ENCODE results near the gene TARP.

DNA sequence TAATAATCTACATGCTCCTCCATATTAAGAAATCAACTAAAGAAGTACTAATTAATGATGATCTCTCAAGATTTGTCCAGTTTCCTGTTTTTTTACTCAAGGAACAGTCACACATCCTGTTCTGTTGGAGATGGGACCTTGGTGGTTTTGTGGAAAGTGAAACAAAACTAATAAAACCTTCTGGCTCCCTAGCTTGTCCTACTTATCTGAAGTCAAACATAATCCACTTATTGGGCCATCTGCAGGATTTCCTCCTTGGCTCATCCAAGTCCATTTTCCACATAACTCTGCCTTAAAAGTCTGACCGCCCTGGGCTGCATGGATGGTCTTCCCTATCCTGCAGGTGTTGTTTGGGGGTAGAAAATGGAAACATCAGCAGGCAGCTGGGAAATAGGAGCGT, 39.4 kb upstream of the TARP start:
- no peak for TF ChIP-seq SMC3 (conservative IDR thresholded peaks at IDR 0.05; ENCODE audit: poor library complexity)
- TF ChIP-seq, protein P1, sequence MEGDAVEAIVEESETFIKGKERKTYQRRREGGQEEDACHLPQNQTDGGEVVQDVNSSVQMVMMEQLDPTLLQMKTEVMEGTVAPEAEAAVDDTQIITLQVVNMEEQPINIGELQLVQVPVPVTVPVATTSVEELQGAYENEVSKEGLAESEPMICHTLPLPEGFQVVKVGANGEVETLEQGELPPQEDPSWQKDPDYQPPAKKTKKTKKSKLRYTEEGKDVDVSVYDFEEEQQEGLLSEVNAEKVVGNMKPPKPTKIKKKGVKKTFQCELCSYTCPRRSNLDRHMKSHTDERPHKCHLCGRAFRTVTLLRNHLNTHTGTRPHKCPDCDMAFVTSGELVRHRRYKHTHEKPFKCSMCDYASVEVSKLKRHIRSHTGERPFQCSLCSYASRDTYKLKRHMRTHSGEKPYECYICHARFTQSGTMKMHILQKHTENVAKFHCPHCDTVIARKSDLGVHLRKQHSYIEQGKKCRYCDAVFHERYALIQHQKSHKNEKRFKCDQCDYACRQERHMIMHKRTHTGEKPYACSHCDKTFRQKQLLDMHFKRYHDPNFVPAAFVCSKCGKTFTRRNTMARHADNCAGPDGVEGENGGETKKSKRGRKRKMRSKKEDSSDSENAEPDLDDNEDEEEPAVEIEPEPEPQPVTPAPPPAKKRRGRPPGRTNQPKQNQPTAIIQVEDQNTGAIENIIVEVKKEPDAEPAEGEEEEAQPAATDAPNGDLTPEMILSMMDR (IDR thresholded peaks at IDR 0.05; ENCODE audit: poor library complexity, severe bottlenecking) = no peak
- TF ChIP-seq EZH2 (IDR thresholded peaks at IDR 0.05; ENCODE audit: borderline replicate concordance, insufficient read depth, low read length, poor library complexity, severe bottlenecking) = no peak
- TF ChIP-seq POLR2AphosphoS5 (IDR thresholded peaks at IDR 0.05) = no peak
- TF ChIP-seq, protein P2, sequence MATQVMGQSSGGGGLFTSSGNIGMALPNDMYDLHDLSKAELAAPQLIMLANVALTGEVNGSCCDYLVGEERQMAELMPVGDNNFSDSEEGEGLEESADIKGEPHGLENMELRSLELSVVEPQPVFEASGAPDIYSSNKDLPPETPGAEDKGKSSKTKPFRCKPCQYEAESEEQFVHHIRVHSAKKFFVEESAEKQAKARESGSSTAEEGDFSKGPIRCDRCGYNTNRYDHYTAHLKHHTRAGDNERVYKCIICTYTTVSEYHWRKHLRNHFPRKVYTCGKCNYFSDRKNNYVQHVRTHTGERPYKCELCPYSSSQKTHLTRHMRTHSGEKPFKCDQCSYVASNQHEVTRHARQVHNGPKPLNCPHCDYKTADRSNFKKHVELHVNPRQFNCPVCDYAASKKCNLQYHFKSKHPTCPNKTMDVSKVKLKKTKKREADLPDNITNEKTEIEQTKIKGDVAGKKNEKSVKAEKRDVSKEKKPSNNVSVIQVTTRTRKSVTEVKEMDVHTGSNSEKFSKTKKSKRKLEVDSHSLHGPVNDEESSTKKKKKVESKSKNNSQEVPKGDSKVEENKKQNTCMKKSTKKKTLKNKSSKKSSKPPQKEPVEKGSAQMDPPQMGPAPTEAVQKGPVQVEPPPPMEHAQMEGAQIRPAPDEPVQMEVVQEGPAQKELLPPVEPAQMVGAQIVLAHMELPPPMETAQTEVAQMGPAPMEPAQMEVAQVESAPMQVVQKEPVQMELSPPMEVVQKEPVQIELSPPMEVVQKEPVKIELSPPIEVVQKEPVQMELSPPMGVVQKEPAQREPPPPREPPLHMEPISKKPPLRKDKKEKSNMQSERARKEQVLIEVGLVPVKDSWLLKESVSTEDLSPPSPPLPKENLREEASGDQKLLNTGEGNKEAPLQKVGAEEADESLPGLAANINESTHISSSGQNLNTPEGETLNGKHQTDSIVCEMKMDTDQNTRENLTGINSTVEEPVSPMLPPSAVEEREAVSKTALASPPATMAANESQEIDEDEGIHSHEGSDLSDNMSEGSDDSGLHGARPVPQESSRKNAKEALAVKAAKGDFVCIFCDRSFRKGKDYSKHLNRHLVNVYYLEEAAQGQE (IDR thresholded peaks at IDR 0.05; ENCODE audit: borderline replicate concordance) = no peak
- no peak for TF ChIP-seq EP300 (conservative IDR thresholded peaks at IDR 0.05; ENCODE audit: poor library complexity, severe bottlenecking)
- TF ChIP-seq RAD21 (conservative IDR thresholded peaks at IDR 0.05) = no peak

Data from neural cell (in vitro differentiated cells).